NCI-H748 (cell line): Measurements from ENCODE around the gene SEC14L1.
A peak's percentile ranks its signal among the peaks of the same experiment; 100 is the strongest.
"Not testable (repeated sequence)": the region's sequence is repeated elsewhere in the genome, so short reads cannot be mapped to it uniquely, and the experiment has no call there.

Experiments used
- DNase-seq: peaks from one replicate; lab custom pipeline; 2025; ENCODE audit not compliant: unreplicated experiment; lab: John Stamatoyannopoulos, UW

The SEC14L1 gene

GRCh38 chr17:77115947-77116346 is 24.8 kb upstream of the SEC14L1 start:
- no peak for DNase-seq

GRCh38 chr17:77116371-77116860 is 24.4 kb upstream of the SEC14L1 start:
- DNase-seq: no peak

GRCh38 chr17:77117415-77117814 is 23.4 kb upstream of the SEC14L1 start:
- no peak for DNase-seq

GRCh38 chr17:77118251-77118928 is 22.4 kb upstream of the SEC14L1 start:
- DNase-seq: no peak

GRCh38 chr17:77119668-77120301 is 21.0 kb upstream of the SEC14L1 start:
- DNase-seq: no peak

- DNase-seq: no peak
Measured at GRCh38 chr17:77120868-77121267, 19.9 kb upstream of the SEC14L1 start.

GRCh38 chr17:77124192-77124889 is 16.4 kb upstream of the SEC14L1 start:
- DNase-seq: no peak

- DNase-seq: no peak
Measured at GRCh38 chr17:77125432-77125901, 15.3 kb upstream of the SEC14L1 start.

- DNase-seq: peak; percentile 80
Measured at GRCh38 chr17:77126519-77126918, 14.2 kb upstream of the SEC14L1 start.

GRCh38 chr17:77127735-77128361 is 12.9 kb upstream of the SEC14L1 start:
- DNase-seq: no peak

- DNase-seq: no peak
Measured at GRCh38 chr17:77128896-77129567, 11.7 kb upstream of the SEC14L1 start.

GRCh38 chr17:77129568-77130301 is 11.0 kb upstream of the SEC14L1 start:
- DNase-seq: peak; percentile 17

GRCh38 chr17:77130525-77130924 is 10.2 kb upstream of the SEC14L1 start:
- no peak for DNase-seq

- DNase-seq: no peak
Measured at GRCh38 chr17:77131904-77132303, 8.9 kb upstream of the SEC14L1 start.

GRCh38 chr17:77132411-77133086 is 8.2 kb upstream of the SEC14L1 start:
- no peak for DNase-seq

- DNase-seq: no peak
Measured at GRCh38 chr17:77133087-77133638, 7.6 kb upstream of the SEC14L1 start.

- DNase-seq: no peak
Measured at GRCh38 chr17:77136420-77136767, 4.4 kb upstream of the SEC14L1 start.

GRCh38 chr17:77137111-77137510 is 3.7 kb upstream of the SEC14L1 start:
- DNase-seq: no peak

GRCh38 chr17:77137886-77138285 is 2.9 kb upstream of the SEC14L1 start:
- not testable (repeated sequence) for DNase-seq
